NCI-H2029 treated with DMSO at 0.1 percent for 48 hours (cell line): ENCODE data around the gene KHDC3L.

Experiments used
- DNase-seq: peaks from one replicate; lab custom pipeline; 2025; lab: John Stamatoyannopoulos, UW

The KHDC3L gene

DNA sequence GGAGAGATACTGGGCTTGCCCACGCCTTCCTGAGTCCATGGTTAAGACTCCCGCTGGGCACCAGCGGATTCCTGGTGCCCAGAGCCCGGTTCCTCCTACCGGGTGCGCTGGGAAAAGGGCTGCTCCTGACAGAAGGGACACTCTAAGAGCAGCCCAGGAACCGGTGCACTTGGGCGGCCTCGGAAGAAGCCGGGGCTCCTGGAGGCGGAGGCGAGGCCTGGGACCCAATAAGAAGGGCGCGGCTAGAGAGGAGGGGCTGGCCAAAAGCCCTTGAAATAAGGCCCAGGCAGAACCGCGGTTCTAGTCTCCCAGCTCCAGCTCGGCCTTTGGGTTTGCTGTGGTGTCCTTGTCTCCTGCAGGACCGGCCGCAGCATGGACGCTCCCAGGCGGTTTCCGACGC lies at the start of gene KHDC3L:
TSS of gene KHDC3L (plus strand) at position 301 of the 400 bp plus-strand sequence. CDS start at position 373, 72 bp downstream.
- DNase-seq = no peak

GRCh38 chr6:73314577-73315492 lies 47.6 kb upstream of the KHDC3L start:
- no peak for DNase-seq

GRCh38 chr6:73323323-73323722 lies 39.1 kb upstream of the KHDC3L start:
- no peak for DNase-seq

- no peak for DNase-seq
Observed at GRCh38 chr6:73325656-73326055, 36.8 kb upstream of the KHDC3L start.

- no peak for DNase-seq
Observed at GRCh38 chr6:73328790-73329189, 33.7 kb upstream of the KHDC3L start.

DNA sequence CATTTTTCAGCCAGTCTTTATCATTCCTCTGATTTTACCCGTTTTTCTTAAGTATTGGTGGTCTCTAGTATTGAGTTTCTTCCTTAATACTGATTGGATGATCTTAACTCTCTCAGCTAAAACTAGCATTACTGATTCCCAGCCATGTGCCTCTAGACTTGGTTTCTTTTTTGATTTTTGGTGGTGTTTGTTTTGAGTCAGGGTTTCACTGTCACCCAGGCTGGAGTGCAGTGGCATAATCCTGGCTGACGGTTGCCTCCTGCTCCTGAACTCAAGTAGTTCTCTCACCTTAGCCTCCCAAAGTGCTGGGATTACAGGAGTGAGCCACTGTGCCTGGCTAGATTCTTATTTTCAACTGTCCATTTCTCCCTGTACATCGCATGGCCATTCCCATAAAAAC lies 33.3 kb upstream of the KHDC3L start:
- DNase-seq = no peak

GRCh38 chr6:73339340-73339739 lies 23.1 kb upstream of the KHDC3L start:
- DNase-seq = no peak

GRCh38 chr6:73340048-73340447 lies 22.4 kb upstream of the KHDC3L start:
- DNase-seq = no peak

DNA sequence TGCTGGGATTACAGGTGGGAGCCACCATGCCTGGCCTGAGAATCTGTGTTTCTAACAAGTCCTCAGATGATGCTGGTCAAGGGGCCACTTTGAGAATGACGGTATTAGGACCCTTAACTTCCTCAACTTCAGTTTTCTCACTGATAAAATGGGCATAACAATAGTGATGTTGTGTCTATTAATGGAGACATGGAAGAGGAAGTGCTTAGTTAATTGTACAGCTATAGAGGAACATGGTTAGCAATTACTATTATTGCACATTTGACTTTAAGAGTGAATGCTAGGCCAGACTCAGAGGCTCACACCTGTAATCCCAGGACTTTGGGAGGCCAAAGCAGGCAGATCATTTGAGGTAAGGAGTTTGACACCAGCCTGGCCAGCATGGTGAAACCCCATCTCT lies 21.1 kb upstream of the KHDC3L start:
- DNase-seq = no peak

- no peak for DNase-seq
Observed at GRCh38 chr6:73342174-73342573, 20.3 kb upstream of the KHDC3L start.

GRCh38 chr6:73343164-73343563 lies 19.3 kb upstream of the KHDC3L start:
- no peak for DNase-seq

GRCh38 chr6:73348550-73349204 lies 13.8 kb upstream of the KHDC3L start:
- DNase-seq = no peak

DNA sequence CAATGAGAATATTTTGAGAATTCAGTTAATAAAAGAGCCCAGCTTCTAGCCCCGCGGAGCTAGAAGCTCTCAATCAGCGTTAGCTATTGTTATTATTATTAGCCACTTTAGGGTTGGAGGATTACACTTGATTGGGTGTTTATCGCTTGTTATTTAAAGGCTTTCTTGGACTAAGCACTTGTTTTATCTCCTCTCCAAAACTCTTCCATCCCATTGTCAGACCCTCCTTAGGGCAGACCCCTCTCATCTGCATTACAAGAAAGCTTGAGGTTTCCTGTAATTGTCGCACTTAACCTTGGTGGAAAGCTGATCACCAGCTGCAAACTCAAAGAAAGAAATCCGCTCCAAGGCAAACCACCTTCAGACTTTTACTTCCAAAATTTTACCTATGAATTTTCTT lies 13.1 kb upstream of the KHDC3L start:
- DNase-seq = no peak

GRCh38 chr6:73353636-73354593 lies 8.5 kb upstream of the KHDC3L start, which contains the start of gene DPPA5:
TSS of gene DPPA5 (minus strand) at chr6:73354276. CDS start at chr6:73354225, 51 bp downstream.
- DNase-seq = no peak

DNA sequence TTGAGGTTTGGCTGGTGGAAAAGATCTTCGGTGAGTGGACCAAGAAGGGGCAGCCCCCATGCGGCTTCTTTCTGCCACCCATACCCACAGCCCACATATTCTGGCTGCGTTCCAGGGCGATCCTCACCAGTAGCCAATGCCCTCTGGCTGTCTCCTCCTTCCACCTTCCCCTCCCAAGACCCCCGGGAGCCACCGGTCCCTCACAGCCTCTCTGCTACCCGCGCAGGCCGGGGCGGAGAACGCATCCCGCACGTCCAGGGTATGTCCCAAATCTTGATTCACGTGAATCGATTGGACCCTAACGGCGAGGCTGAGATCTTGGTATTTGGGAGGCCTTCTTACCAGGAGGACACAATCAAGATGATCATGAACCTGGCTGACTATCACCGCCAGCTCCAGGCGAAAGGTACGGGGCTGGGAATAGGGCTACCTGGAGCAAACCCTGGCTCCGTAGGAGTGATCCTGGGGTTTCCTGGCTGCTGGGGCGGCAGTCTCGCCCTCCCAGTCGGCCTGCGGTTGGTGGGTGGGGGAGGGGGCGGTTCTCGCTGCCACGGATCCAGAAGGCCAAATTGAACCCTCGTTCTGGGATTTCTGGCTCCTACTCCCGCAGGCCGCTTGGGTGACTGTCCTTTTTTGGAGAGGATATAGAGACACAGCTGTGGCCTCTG lies 545 bp downstream of the KHDC3L start:
- no peak for DNase-seq

DNA sequence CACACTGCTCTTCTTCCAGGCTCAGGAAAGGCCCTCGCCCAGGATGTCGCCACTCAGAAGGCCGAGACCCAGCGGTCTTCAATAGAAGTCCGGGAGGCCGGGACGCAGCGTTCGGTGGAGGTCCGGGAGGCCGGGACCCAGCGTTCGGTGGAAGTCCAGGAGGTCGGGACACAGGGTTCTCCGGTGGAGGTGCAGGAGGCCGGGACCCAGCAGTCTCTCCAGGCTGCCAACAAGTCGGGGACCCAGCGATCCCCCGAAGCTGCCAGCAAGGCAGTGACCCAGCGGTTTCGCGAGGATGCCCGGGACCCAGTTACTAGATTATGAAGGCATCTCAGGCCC lies 1.0 kb downstream of the KHDC3L start:
- no peak for DNase-seq

GRCh38 chr6:73364121-73364520 lies 1.7 kb downstream of the KHDC3L start:
- no peak for DNase-seq

GRCh38 chr6:73364549-73364948 lies 2.1 kb downstream of the KHDC3L start:
- DNase-seq = no peak

DNA sequence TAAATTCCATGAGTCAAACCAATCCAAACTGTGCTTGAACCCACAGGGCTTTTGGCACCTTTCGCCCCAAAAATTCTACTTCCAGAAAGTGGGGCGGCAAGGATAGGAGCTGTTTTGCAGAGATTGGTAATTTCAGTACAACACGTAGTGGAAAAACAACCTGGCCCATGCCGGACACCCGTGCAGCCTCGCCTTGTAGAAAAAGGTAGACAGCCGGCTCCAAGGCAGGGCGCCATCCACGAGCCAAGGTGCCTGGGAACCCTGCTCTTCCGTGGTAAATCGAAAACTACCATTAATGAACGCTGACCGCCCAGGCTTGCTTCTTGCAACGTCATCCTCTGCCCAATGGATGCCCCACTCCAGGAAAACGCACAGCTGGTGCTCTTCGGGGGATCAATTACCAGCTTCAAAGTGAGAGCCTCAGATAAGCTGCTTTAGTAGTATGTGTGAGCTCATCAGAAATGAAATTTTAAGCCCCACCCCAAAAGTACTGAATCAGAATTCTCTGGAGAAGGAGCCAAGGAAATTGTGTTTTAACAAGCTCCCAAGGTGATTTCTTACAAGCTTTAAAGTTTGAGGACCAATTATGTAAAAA lies 5.4 kb downstream of the KHDC3L start:
- DNase-seq = no peak

GRCh38 chr6:73368675-73369074 lies 6.2 kb downstream of the KHDC3L start:
- DNase-seq = no peak

DNA sequence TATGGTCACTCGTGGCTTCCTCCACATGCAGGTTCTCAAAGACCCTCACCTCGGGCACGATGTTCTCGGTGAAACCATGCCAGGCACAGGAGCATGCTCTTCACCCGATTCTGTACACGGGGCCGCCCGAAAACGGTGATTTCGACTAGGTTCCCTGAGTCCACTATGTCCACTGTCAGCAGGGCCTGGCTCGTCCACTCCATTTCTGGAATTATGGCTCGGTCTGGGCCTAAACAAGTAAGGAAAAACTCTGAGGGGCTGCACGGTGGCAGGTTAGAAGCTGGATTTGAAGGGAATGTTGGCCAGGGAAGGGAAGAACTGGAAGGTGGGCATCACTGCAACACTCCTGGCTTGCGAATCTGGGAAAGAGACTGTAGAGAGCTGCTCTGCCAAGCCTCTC lies 6.7 kb downstream of the KHDC3L start:
- no peak for DNase-seq
